Kidney (tissue), 14 donors: Measurements from ENCODE around the gene JARID2. TPM values are rescaled to one million over a fixed set of nuclear protein-coding genes. Genes with fewer than 3 reads are reported as not detected.
"Not testable (repeated sequence)": the region's sequence is repeated elsewhere in the genome, so short reads cannot be mapped to it uniquely, and the experiment has no call there.

Experiments used
- DNase-seq, 5 donors: peaks; one replicate each; pipeline ENCODE4 v3.0.0-alpha.2; 2013 to 2020
- FAIRE-seq: peaks from 2 replicates; lab custom pipeline; 2012; peaks lifted over from hg19 to GRCh38; lab: Jason Lieb, UNC
- H3K27ac ChIP-seq, 2 donors: one replicate each; pipeline ENCODE4 v1.7.0; 2013; ENCODE audit warnings: low read depth in 2 of 2, low read length in 2 of 2, inconsistent platforms in 1 of 2
- H3K27me3 ChIP-seq: one replicate; pipeline ENCODE4 v1.7.1; 2013; ENCODE audit warnings: low read length, inconsistent platforms; ENCODE audit not compliant: control insufficient read depth, insufficient read depth
- H3K36me3 ChIP-seq, 3 donors: one replicate each; pipeline versions ENCODE4 v1.7.0 to v1.7.1; 2013; ENCODE audit warnings: low read length in 3 of 3, control low read depth in 1 of 3, inconsistent platforms in 1 of 3; ENCODE audit not compliant: insufficient read depth in 3 of 3, control insufficient read depth in 2 of 3
- H3K4me1 ChIP-seq, 3 donors: one replicate each; pipeline versions ENCODE4 v1.7.0 to v1.7.1; 2013; ENCODE audit warnings: low read length in 3 of 3, inconsistent platforms in 1 of 3, low read depth in 1 of 3; ENCODE audit not compliant: control insufficient read depth in 2 of 3, insufficient read depth in 2 of 3
- H3K4me3 ChIP-seq, 3 donors: one replicate each; pipeline versions ENCODE4 v1.7.0 to v1.8.1; 2013; ENCODE audit warnings: low read length in 3 of 3, control low read depth in 1 of 3, inconsistent platforms in 1 of 3
- H3K9ac ChIP-seq, 3 donors: one replicate each; pipeline versions ENCODE4 v1.7.0 to v1.7.1; 2013; ENCODE audit warnings: low read length in 3 of 3, control low read depth in 1 of 3, inconsistent platforms in 1 of 3
- H3K9me3 ChIP-seq, 3 donors: one replicate each; pipeline versions ENCODE4 v1.7.0 to v1.7.1; 2013; ENCODE audit warnings: low read length in 3 of 3, control low read depth in 1 of 3, inconsistent platforms in 1 of 3; ENCODE audit not compliant: control insufficient read depth in 2 of 3, insufficient read depth in 1 of 3
- CTCF ChIP-seq: IDR thresholded peaks from 3 replicates; pipeline ENCODE4 v1.5.1; 2012; ENCODE audit warnings: mild to moderate bottlenecking, moderate library complexity, borderline replicate concordance; ENCODE audit not compliant: insufficient read depth; ENCODE audit errors: extremely low read depth
- intact Hi-C: fragments of 100-400 bp; cut with DNase I; formaldehyde crosslinking; loops from one replicate; pipeline ENCODE4 v1.11.1; 2022
- polyA plus RNA-seq: library from polyadenylated mRNA; stranded (reverse); fragments of 350-450 nt; fragmentation: Illumina TruSeq; extraction: RNeasy Lipid Tissue Mini Kit (QIAGEN cat#74804); gene quantifications from one replicate; pipeline ENCODE4 v1.2.3, GENCODE V29; 2014; ENCODE audit warnings: low read depth, low replicate concordance; ENCODE audit not compliant: insufficient read depth
- total RNA-seq: library from RNA; stranded (reverse); fragmentation: NEBNext Ultra II Directional; extraction: Animal tissue kit (Norgen Biotek cat#: 25700); gene quantifications from one replicate; pipeline ENCODE4 v1.2.1, GENCODE V29; 2021
- donor health status: control.
- donor health status: control.
- donor health status: control.
- donor health status: control.
- donor health status: control.
- donor health status: DM: yes; HTN: yes; CAD: no.
- donor health status: Normal renal cell carcinoma (clear cell type).

Gene JARID2
- total and polyA plus RNA-seq, 2 donors from 2014 or later: 1.8 to 12.3 TPM

- H3K4me3 ChIP-seq: no peak overlapping the region
- no peaks in the 10 kb centered on the region for H3K9me3 ChIP-seq
- intact Hi-C loops: no loop called here
- DNase-seq (no peak), FAIRE-seq (no peak)
- H3K36me3 ChIP-seq: no peaks in the 10 kb centered on the region
- no peak for TF ChIP-seq CTCF
- peaks cover 0 to 18% (median 9%) of the 10 kb centered on the region in 3 donors for H3K4me1 ChIP-seq
- H3K9ac ChIP-seq: no peak overlapping the region
- no peaks in the 10 kb centered on the region for H3K27me3 ChIP-seq
- H3K27ac ChIP-seq: no peak overlapping the region
Observed at GRCh38 chr6:15538766-15539495, 293.1 kb downstream of the JARID2 start.

- no peaks in the 10 kb centered on the region for H3K27me3 ChIP-seq
- no peak for TF ChIP-seq CTCF
- H3K27ac ChIP-seq: no peak overlapping the region
- FAIRE-seq (no peak), DNase-seq (no peak)
- no peak overlapping the region for H3K4me3 ChIP-seq
- intact Hi-C loops: no loop called here
- peaks cover 0 to 15% (median 9%) of the 10 kb centered on the region in 3 donors for H3K4me1 ChIP-seq
- H3K9ac ChIP-seq: no peak overlapping the region
- no peaks in the 10 kb centered on the region for H3K36me3 ChIP-seq
- H3K9me3 ChIP-seq: no peaks in the 10 kb centered on the region
Observed at GRCh38 chr6:15539722-15540270, 293.9 kb downstream of the JARID2 start.

GRCh38 chr6:15543332-15543917 is 297.6 kb downstream of the JARID2 start:
- H3K27me3 ChIP-seq, H3K27ac ChIP-seq, intact Hi-C loops, H3K9ac ChIP-seq, H3K4me3 ChIP-seq, FAIRE-seq, H3K36me3 ChIP-seq, H3K4me1 ChIP-seq, DNase-seq, H3K9me3 ChIP-seq: not testable (repeated sequence)

- Histone ChIP-seq H3K4me3 (no peak overlapping the region), H3K4me1 (peaks cover 0 to 2% (median 2%) of the 10 kb centered on the region in 3 donors), H3K9me3 (no peaks in the 10 kb centered on the region), H3K27me3 (no peaks in the 10 kb centered on the region), H3K9ac (no peak overlapping the region), H3K27ac (no peak overlapping the region), H3K36me3 (no peaks in the 10 kb centered on the region)
- intact Hi-C loops: no loop called here
- DNase-seq: no peak
- TF ChIP-seq CTCF: no peak
- FAIRE-seq: no peak
Observed at GRCh38 chr6:15544321-15544900, 298.5 kb downstream of the JARID2 start.
